Spleen (tissue), 7 donors: ENCODE measurements around the gene ZNF93.

ENCODE experiments used
- POLR2A ChIP-seq, 3 donors: fragments of 450-650 bp; IDR thresholded peaks; one replicate each; pipeline ENCODE4 v1.5.1; 2017; ENCODE audit warnings: antibody characterized with exemption in 3 of 3, mild to moderate bottlenecking in 1 of 3
- POLR2AphosphoS5 ChIP-seq, 3 donors: sonication (generic); formaldehyde crosslinking; IDR thresholded peaks; one replicate each; pipeline ENCODE4 v1.5.1; 2017; ENCODE audit warnings: antibody characterized with exemption in 3 of 3
- TF ChIP-seq, protein P1 (sequence below), 11 experiments: fragments of 200-600 bp in 7 of 11; fragments of 450-650 bp in 4 of 11; sonication (generic) in 4 of 11; IDR thresholded peaks in 8 of 11; conservative IDR thresholded peaks in 3 of 11; 1 replicate in 7 of 11; 2 replicates in 4 of 11; pipeline versions ENCODE4 v1.4.0 to v1.8.0; 2016 to 2021; ENCODE audit warnings: antibody characterized with exemption in 11 of 11, inconsistent platforms in 4 of 11, mild to moderate bottlenecking in 1 of 11
- donor health status: DM: no; HTN: no; CAD: no; lungs with moderate emphysema.
- donor health status: DM: no; HTN: no; CAD: no.
- donor health status: DM: no; HTN: no; CAD: no.

GRCh38 chr19:19944583-19944880, 43.8 kb downstream of the ZNF93 start:
- TF ChIP-seq, protein P1, sequence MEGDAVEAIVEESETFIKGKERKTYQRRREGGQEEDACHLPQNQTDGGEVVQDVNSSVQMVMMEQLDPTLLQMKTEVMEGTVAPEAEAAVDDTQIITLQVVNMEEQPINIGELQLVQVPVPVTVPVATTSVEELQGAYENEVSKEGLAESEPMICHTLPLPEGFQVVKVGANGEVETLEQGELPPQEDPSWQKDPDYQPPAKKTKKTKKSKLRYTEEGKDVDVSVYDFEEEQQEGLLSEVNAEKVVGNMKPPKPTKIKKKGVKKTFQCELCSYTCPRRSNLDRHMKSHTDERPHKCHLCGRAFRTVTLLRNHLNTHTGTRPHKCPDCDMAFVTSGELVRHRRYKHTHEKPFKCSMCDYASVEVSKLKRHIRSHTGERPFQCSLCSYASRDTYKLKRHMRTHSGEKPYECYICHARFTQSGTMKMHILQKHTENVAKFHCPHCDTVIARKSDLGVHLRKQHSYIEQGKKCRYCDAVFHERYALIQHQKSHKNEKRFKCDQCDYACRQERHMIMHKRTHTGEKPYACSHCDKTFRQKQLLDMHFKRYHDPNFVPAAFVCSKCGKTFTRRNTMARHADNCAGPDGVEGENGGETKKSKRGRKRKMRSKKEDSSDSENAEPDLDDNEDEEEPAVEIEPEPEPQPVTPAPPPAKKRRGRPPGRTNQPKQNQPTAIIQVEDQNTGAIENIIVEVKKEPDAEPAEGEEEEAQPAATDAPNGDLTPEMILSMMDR (IDR thresholded peaks at IDR 0.05 in 8 of 11, conservative IDR thresholded peaks at IDR 0.05 in 3 of 11) = no peak
- TF ChIP-seq POLR2AphosphoS5 (IDR thresholded peaks at IDR 0.05) (no peak), POLR2A (IDR thresholded peaks at IDR 0.05) (no peak)
